ENCODE results near the gene HELZ.
"Not testable (repeated sequence)": the region's sequence is repeated elsewhere in the genome, so short reads cannot be mapped to it uniquely, and the experiment has no call there.

HELZ gene

DNA sequence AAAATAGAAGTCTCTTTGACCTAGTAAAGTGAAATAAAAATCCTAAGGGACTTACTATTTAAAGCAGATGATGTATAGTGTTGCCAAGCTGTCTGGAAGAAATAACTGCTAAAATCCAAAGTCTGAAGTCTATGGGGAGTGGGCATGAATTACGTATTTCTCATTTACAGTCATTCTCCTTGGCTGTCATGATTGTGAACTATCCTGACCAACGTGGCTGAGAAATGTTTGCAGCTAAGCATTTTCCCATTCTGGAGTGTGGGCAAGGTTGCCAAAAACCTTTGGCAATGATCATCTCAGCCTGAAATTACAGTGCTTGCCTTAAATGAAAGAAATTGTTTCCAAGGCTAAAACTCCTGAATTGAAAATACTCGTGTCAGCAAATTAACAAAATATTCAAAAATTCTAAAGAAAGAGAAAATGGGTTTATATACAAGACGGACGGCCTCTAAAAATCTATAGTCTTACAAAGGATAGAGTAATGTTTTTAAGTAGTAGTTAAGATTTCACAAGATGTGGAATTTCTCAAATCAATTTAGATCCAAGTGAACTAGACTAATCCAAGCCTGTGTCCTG, 123.6 kb downstream of the HELZ start:
- DNase-seq (ENCODE audit: low spot score) (no peak), FAIRE-seq (no peak)

DNA sequence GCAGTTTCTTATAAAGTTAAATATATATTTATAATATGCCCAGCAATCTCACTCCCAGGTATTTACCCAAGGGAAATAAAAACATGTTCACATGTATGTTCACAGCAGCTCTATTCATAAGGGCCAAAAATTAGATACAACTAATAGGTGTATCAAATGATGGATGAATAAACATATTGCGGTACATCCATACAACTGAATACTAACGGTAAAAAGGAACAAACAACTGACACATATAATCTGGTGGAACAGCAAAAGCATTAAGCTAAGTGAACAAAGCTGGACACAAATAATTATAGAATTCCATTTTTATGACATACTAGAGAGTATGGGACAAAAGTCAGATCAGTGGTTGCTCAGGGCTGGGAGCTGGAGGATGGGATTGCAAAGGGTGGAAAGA, 125.9 kb downstream of the HELZ start:
- FAIRE-seq (no peak), DNase-seq (ENCODE audit: low spot score) (no peak)

- no peak for DNase-seq (ENCODE audit: low spot score)
- no peak for FAIRE-seq
These were observed 128.9 kb downstream of the HELZ start for GRCh38 chr17:67116045-67116575.

DNA sequence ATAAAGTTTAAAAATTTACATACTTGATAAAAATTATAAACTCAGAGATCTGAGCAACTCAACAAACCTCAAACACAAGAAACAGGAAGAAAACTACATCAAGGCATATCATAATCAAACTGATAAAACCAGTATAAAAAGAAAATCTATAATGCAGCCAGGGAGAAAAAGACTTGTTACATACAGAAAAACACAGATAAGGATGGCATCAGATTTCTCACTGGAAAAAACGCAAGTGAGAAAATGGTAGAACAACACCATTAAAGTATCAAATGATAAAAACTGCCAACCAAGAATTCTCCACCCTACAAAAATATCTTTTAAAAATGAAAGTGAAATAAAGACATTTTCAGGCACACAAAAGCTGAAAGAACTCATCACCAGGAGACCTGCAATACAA, 129.6 kb downstream of the HELZ start:
- FAIRE-seq: no peak
- no peak for DNase-seq (ENCODE audit: low spot score)

GRCh38 chr17:67113486-67113885, 131.5 kb downstream of the HELZ start:
- no peak for DNase-seq (ENCODE audit: low spot score)

GRCh38 chr17:67111808-67112207, 133.2 kb downstream of the HELZ start:
- FAIRE-seq (no peak), DNase-seq (ENCODE audit: low spot score) (no peak)

More at GRCh38 chr17:67113486-67113885, 131.5 kb downstream of the HELZ start:
- no peak for FAIRE-seq

- DNase-seq (ENCODE audit: low spot score) (no peak), FAIRE-seq (no peak)
These were observed 133.7 kb downstream of the HELZ start for GRCh38 chr17:67111327-67111726.

DNA sequence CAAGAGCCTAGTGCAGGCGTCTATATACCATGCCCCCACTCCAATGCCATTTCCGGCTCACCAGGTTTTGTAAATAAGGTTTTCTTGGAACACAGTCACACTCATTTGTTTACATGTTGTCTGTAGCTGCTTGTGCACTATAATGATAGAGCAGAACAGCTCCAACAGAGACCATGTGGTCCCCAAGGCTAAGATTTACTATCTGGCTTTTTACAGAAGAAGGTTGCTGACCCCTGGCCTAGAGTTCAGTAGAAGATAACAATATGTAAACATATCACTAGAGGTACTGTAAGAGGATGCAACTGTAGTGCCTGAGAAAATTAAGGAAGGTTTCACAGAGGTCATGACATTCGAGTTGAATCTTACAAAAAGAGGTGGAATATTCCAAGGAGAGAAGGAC, 134.4 kb downstream of the HELZ start:
- FAIRE-seq (no peak), DNase-seq (ENCODE audit: low spot score) (no peak)

DNA sequence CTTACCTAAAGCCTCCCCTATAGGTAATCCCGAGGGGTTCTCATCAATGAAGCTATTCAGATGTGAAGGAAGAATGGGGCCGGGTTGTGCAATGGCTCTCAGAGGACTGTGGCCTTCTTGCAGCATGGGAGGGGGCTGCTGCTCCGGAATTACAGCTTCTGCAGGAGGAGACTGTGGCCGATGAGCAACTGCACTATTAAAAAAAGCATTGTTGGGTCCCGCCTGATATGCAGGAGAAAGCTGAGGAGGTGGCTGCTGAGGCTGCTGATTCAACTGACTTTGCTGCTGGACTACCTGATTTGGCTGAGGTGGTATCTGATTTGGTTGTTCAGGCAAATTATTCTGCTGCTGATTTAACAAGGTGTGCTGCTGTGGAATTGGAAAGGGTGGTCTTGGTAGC, 135.9 kb downstream of the HELZ start:
- DNase-seq (ENCODE audit: low spot score) (no peak), FAIRE-seq (no peak)

DNA sequence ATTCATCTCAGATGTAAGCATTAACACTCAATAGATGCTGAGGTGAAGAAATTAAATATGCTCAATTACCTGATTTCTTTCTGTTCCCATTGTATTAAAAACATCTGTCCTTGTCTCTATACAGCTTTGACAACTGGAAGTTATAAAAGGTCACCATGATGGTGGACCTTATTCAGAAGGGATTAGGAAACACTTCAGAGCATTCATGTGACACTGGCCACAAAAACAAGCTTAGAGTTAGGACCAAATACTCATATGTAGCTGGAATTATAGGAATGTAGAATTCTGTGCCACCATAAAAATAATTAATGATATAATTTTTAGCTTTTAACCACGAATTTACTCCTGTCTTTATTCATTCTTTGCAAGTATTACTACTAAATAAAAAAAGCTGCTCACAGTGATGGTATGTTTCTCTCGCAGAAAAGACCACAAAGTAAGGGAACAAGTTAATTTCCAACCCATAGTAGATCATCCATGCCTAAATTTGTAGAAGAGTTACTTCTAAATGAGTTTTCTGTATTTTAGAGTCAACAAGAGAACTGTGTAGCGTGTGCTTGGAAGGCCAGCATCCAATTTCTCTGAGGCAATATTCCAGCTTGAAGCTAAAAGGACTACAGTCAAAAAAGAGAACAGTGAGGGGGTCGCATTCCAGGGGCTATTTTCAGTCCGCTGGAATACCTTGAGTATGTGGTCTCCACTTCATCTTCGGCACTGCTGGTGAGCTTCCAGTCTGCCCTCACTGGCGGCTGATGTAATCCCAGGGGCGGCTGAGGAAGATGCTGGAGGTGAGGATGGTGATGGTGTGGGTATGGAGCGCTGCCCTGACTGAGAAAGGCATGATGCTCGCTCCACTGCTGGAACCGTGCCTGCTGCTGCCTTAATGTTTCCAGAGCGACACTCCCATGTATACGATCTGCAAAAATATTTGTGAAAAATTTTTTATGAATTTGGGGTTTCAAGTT, 136.9 kb downstream of the HELZ start:
- FAIRE-seq (no peak), DNase-seq (ENCODE audit: low spot score) (no peak)

DNA sequence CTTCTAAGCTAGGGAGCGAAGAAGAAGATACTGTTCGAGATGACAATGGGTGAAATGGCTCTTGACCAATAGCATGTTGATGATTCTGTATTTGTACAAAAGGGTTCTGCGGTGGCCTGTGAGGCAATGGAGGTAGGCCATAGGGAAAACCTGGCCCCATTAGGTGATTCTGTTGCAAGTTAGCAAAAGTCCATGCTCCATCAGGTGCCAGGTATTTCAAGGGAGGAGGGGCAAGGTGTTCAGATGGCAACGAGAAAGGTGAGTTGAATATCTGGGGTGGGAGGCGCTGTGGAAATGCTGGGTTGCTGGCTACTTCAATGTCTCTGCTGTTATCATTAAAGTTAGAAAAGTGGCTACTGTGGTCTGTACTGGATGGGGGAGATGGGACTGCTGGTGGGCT, 137.8 kb downstream of the HELZ start:
- FAIRE-seq (no peak), DNase-seq (ENCODE audit: low spot score) (no peak)

- FAIRE-seq: no peak
- no peak for DNase-seq (ENCODE audit: low spot score)
These were observed 139.8 kb downstream of the HELZ start for GRCh38 chr17:67105213-67105612.

DNA sequence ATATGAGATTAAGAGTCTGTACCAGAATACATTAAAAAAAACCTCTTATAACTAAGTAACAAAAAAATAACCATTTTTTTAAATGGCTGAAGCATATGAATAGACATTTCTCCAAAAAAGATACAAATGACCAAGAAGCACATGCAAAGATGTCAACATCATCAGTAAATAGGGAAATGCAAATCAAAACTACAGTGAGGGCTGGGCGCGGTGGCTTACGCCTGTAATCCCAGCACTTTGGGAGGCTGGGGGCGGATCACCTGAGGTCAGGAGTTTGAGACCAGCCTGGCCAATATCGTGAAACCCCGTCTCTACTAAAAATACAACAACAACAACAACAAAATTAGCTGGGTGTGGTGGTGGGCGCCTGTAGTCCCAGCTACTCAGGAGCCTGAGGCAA, 140.4 kb downstream of the HELZ start:
- DNase-seq (ENCODE audit: low spot score); FAIRE-seq: not testable (repeated sequence)

DNA sequence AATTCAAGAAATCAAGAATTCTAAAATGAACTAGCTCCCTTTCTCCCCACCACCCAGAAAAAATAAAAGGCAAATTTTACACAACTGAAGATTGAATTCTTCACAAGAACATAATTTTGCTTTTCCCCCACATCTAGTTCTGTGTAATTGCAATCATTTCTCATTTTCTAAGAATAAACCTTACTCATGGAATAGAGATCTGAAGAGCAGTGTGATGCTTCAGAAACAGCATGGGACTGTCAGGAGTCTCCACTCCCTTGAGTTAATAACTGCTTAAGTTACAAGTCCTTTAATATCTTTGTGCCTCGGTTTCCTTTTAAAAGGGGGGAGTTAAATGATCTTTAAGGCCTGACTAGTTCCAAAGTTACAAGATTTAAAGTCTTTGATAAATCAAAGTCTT, 147.0 kb downstream of the HELZ start:
- FAIRE-seq: no peak
- DNase-seq (ENCODE audit: low spot score): no peak

DNA sequence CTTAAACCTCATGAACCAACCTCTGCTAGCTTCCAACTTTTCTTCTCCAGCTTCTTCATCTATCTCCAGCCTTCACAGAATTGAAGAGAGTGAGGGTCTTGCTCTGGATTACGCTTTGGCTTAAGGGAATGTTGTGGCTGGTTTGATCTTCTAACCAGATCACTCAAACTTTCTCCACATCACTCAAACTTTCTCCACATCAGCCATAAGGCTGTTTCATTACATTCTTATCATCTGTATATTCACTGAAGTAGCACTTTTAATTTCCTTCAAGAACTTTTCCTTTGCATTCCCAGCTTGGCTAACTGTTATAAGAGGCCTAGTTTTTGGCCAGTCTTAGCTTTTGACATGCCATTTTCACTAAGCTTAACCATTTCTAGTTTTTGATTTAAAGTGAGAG, 148.4 kb downstream of the HELZ start:
- FAIRE-seq (no peak), DNase-seq (ENCODE audit: low spot score) (no peak)

DNA sequence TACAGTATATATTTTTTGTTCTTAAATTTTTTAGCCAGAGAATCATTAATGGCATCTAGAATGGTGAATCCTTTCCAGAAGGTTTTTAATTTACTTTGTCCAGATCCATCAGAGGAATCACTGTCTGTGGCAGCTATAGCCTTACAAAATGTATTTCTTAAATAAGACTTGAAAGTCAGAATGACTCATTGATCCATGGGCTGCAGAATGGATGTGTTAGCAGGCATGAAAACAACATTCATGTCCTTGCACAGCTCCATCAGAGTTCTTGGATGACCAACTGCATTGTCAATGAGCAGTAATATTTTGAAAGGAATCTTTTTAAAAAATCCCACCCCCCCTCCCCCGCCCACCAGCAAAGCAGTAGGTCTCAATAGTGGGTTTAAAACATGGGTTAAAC, 149.2 kb downstream of the HELZ start:
- peak; percentile 19 for DNase-seq (ENCODE audit: low spot score)
- FAIRE-seq: no peak

DNA sequence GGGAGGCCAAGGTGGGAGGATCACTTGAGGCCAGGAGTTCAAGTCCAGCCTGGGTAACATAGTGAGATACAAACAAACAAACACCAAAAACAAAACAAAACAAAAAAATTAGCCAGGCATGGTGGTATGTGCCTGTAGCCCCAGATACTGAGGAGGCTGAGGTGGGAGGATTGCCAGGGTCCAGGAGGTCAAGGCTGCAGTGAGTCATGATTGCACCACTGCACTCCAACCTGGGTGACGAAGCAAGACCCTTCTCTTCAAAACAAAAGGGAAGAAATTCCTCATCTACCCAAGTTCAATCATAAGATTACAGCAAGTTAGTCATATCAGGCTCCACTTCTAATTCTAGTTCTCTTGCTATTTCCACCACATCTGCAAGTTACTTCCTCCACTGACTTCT, 149.7 kb downstream of the HELZ start:
- FAIRE-seq: peak; percentile 79
- DNase-seq (ENCODE audit: low spot score): peak; percentile 77

DNA sequence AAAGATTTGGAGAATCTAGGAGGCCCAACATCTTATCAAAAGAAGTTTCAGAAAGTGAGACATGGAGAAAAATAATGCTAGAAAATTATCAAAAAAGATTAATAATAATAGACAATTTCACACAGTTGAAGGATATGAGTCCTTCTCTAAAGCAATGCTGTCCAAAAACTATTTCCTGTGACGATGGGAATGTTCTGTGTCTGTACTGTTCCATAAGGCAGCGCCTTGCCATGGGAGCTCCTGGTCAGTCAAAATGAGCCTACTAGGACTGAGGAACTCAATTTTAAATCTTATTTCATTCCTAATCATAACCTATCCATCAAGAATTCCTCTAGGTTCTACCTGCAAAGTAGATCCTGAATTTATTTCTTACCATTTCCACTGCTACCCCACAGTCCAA, 151.6 kb downstream of the HELZ start:
- DNase-seq (ENCODE audit: low spot score) (no peak), FAIRE-seq (no peak)

GRCh38 chr17:67092710-67093109, 152.3 kb downstream of the HELZ start:
- DNase-seq (ENCODE audit: low spot score): not testable (repeated sequence)

GRCh38 chr17:67092291-67092690, 152.7 kb downstream of the HELZ start:
- DNase-seq (ENCODE audit: low spot score) (no peak), FAIRE-seq (no peak)

More at GRCh38 chr17:67092710-67093109, 152.3 kb downstream of the HELZ start:
- not testable (repeated sequence) for FAIRE-seq

GRCh38 chr17:67090341-67090740, 154.7 kb downstream of the HELZ start:
- FAIRE-seq (no peak), DNase-seq (ENCODE audit: low spot score) (no peak)

DNA sequence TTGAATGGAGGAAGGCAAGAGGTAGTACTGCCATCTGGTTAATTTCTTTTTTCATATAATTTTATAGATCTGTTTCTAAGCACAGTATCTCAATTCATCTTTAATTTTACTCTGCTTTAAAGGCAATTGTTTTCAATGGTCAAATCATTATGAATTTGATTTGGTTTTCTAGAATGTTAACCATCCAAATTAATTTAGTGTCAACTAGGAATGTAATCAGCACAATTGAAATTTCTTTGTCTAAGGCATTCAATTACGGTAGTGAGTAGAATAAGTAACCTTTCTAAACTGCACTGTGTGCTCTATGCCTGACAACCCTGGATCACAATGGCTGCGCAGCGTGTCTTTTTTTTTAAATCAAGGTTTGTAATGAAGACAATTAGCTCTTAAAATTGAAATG, 156.4 kb downstream of the HELZ start:
- FAIRE-seq: no peak
- no peak for DNase-seq (ENCODE audit: low spot score)

GRCh38 chr17:67085406-67085805, 159.6 kb downstream of the HELZ start:
- no peak for FAIRE-seq
- DNase-seq (ENCODE audit: low spot score): no peak
